Measurements from ENCODE around the gene USP28. TPM values are rescaled to one million over a fixed set of nuclear protein-coding genes. Genes with fewer than 3 reads are reported as not detected.
"Not testable (repeated sequence)": the region's sequence is repeated elsewhere in the genome, so short reads cannot be mapped to it uniquely, and the experiment has no call there.

USP28 gene, protein sequence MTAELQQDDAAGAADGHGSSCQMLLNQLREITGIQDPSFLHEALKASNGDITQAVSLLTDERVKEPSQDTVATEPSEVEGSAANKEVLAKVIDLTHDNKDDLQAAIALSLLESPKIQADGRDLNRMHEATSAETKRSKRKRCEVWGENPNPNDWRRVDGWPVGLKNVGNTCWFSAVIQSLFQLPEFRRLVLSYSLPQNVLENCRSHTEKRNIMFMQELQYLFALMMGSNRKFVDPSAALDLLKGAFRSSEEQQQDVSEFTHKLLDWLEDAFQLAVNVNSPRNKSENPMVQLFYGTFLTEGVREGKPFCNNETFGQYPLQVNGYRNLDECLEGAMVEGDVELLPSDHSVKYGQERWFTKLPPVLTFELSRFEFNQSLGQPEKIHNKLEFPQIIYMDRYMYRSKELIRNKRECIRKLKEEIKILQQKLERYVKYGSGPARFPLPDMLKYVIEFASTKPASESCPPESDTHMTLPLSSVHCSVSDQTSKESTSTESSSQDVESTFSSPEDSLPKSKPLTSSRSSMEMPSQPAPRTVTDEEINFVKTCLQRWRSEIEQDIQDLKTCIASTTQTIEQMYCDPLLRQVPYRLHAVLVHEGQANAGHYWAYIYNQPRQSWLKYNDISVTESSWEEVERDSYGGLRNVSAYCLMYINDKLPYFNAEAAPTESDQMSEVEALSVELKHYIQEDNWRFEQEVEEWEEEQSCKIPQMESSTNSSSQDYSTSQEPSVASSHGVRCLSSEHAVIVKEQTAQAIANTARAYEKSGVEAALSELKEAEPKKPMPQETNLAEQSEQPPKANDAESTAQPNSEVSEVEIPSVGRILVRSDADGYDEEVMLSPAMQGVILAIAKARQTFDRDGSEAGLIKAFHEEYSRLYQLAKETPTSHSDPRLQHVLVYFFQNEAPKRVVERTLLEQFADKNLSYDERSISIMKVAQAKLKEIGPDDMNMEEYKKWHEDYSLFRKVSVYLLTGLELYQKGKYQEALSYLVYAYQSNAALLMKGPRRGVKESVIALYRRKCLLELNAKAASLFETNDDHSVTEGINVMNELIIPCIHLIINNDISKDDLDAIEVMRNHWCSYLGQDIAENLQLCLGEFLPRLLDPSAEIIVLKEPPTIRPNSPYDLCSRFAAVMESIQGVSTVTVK
- 10 to 100 TPM; 29.3 to 54.9 (median 46.7) TPM for polyA plus RNA-seq (ENCODE audit: insufficient read depth in 1 of 5, insufficient read length in 5 of 5, low replicate concordance in 1 of 5)
- long read RNA-seq, donor 1, partial matches to known transcripts = 0 of 1 reads
- long read RNA-seq, donor 1, other reads (novel, unspliced or antisense) = 0 of 1 reads
- long read RNA-seq, donor 2, partial matches to known transcripts = 0 of 1 reads
- long read RNA-seq, donor 2, other reads (novel, unspliced or antisense) = 0 of 1 reads
- long read RNA-seq, donor 3 = 0 reads
- long read RNA-seq, donor 4 = 0 reads
- long read RNA-seq, donor 5, partial matches to known transcripts = 0 of 2 reads
- long read RNA-seq, donor 5, other reads (novel, unspliced or antisense) = 0 of 2 reads
- long read RNA-seq, donor 6 = 0 reads
- long read RNA-seq, donor 7, partial matches to known transcripts = 0 of 2 reads
- long read RNA-seq, donor 7, other reads (novel, unspliced or antisense) = 0 of 2 reads
- long read RNA-seq, donor 8, partial matches to known transcripts = 0 of 1 reads
- long read RNA-seq, donor 8, other reads (novel, unspliced or antisense) = 0 of 1 reads

DNA sequence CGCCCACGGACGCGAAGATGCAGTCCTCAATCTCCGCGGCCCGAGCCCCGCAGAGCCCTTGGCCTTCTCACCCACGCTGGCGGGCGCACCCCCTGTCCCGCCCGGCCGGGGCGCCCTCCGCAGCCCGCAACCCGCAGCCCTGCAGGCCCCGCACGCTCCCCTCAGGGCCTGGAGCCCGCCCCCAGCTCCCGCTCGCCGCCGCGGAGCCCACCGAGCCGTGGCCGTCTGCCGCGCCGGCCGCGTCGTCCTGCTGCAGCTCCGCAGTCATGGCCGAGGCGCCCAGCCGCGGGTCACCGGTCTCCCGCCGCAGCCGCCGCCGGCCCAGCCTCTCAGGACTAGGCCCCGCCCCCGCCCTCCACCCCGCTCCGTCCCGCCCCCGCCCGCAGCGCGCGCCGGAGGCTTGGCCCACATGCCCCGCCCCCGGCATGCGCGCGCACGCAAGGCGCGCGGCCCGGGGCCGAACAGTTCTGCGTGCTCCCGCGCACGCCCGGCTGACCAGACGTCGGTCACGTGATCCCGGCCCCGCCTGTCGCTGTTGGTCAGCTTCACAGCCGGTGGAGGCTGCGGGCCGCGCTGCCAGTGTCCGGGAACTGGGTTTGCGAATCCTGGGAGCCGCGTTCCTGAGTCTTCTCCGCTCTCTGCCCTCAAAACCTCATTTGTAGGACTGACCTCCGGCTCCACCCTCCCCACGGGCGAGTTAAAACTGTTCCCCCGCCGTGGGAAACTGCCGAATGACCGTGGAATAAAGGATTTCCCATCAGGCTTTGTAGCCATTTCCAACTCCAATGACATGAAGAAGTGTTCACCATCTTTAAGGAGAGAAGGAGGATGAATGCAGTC lies at the start of gene USP28:
USP28 (minus strand) TSS at position 339 of the 840 bp plus-strand sequence; CDS start at position 268, 71 bp downstream.
- peak; percentile 98 for DNase-seq

DNA sequence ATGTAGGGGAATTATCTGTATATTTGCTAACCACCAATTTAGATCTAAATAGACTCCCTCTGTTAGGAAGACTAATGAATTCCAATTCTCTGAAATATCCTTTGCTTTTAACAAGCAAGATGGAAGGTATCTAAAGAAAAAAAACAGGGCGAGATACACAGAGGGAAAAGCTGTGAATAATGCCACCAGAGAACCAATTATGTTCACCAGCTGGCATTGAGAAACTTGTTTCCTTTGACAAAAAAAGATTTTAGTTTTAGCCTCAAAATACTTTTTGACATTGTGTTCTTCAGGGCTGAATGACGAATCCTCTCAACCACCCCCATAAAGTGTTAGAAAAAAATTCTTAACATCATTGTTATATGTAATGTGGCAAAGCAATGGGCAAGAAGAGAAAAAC lies 48.2 kb upstream of the USP28 start:
- DNase-seq = no peak

DNA sequence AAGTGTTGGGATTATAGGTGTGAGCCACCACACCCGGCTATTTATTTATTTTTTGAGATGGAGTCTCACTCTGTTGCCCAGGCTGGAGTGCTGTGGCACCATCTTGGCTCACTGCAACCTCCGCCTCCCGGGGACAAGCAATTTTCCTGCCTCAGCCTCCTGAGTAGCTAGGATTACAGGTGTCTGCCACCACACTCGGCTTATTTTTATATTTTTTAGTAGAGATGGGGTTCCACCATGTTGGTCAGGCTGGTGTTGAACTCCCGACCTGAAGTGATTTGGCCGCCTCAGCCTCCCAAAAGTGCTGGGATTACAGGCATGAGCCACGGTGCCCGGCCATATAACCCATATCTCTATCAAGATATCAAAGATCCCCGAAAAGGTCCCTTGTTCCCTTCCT lies 36.1 kb upstream of the USP28 start:
- DNase-seq = not testable (repeated sequence)

DNA sequence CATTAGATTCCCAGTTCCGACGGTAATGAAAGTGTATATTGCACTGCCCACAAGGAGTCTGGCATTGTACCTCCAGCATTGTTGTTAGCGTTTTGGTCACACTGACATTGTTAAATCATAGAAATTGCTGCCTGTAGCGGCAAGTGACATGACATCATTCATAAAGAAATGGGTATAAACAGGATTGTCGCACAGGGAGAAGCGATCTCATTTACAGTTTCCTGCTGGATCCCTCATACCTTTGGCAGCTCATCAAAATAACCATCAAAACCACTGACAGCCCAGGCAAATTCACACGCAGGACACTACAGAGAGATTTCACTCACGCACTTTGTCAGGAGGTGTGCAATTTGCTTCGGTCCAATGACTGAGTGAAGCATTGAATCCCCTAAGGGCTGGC lies 32.7 kb upstream of the USP28 start:
- DNase-seq = no peak

DNA sequence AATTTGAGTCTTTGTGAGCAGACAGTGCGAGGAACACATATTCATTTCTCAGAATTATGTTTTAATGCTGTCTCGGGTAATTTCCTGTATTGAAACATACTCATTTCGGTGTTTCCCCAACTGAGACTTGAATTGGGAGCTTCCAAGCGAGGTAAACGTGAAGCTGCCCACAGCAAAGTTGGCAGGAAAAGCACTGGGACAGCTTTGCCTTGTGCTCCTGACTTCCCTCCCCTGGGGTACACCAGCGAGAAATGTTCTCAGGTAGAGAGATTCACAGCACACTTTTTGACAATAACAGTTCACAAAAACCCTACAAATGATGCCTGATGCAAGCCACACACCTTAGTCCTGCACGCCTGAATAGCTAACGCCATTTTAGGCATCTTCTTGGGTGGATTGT lies 32.3 kb upstream of the USP28 start:
- no peak for DNase-seq

DNA sequence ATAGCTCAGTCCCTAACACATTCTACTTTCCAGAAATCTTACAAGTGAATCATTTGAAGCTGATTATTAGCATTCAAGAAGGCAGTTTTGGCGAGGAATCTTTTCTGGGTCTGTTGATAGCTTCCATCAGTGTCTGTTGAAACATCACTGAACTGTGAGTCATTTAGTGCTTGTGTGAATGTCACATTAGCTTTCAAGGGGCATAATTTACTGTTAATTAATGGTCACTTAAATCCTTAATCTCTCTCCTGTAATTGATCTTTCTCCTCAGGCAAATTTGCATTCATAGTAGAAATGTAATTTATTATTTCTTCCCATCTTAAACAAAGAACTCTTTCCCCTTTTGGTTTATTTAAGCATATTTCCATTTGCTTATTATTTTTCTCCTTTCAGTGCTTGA lies 31.8 kb upstream of the USP28 start:
- no peak for DNase-seq

DNA sequence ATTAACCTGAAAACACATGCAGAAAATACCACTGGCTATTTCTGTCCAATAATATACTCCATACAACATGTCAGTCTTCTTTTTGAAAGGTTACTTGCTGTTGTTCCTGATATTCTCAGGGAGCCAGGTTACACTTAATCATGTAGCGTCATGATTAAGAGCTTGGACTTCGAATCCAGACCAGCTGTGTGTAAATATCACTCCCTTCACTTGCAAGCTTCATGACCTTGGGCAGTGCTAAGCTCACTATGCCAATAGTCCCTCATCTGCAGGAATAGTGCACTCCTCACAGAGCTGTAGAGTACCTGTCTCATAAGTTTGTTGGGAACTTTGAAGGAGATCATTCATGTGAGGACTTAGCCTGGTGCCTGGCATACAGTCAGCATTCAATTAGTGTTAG lies 31.1 kb upstream of the USP28 start:
- no peak for DNase-seq

DNA sequence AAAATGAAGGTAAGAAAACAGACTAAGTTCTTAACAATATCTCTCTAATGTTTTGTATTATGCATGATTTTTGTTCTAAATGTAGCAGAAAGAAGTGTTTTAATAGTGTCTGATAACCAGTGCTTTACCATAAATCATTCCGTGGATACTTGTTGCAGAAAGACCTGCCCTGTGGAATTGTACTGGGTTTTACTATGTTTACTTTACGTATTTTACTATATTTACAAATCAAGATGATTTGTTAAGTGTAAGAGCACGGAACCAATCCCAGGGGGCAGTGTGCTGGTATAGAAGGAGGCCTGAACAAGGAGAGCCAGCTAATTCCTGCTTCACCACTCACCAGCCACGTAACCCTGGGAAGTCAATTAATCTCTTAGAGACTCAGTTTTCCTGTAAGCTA lies 30.7 kb upstream of the USP28 start:
- DNase-seq = no peak

DNA sequence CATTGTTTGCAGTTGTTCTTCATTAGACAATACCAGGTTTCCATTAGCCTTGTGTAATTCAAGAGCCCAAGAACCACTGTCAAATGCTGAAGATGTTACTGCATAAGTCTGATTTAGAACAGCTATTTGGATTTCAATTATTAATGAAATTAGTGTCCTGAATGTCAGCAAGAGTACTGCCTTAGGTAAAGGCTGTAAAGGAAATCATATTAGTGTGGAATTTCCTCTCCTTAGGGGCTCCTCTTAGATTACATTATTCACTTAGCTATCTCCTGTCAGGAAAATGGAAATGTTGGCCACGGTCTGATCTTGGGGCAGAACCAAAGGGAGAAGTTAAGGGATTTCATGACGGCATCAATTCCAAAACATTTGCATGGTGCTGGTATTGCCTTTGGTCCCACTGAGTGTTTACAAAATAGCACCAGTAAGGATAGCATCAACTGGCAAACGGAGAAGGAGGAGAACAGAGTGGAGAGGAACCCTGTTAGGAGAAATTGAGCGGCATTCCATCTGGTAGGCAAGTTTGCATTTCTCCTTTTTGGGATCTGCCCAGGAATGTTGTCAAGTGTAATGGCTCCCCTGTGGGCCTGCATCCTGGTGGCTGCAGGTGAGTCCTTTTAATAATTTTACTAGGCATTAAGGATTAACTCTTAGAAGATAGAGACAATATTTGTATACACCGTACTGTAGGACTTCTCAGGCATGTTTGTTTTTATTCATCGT lies 29.2 kb upstream of the USP28 start, which contains the start of gene HTR3B:
HTR3B (plus strand) TSS at position 418 of the 723 bp plus-strand sequence; CDS start at position 556, 138 bp downstream.
- DNase-seq = no peak

DNA sequence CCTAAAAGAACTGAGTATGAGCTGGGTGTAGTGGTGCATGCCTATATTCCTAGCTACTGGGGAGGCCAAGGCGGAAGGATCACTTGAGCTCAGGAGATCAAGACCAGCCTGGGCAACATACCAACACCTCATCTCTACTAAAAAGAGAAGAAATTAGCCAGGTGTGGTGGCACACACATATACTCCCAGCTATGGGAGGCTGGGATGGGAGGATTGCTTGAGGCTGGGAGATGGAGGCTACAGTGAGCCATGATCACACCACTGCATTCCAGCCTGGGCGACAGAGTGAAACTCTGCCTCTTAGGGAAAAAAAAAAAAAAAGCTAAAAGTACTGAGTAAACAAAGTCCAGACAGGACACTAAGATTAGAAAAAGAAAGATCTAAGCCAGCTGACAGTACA lies 25.8 kb upstream of the USP28 start:
- no peak for DNase-seq

DNA sequence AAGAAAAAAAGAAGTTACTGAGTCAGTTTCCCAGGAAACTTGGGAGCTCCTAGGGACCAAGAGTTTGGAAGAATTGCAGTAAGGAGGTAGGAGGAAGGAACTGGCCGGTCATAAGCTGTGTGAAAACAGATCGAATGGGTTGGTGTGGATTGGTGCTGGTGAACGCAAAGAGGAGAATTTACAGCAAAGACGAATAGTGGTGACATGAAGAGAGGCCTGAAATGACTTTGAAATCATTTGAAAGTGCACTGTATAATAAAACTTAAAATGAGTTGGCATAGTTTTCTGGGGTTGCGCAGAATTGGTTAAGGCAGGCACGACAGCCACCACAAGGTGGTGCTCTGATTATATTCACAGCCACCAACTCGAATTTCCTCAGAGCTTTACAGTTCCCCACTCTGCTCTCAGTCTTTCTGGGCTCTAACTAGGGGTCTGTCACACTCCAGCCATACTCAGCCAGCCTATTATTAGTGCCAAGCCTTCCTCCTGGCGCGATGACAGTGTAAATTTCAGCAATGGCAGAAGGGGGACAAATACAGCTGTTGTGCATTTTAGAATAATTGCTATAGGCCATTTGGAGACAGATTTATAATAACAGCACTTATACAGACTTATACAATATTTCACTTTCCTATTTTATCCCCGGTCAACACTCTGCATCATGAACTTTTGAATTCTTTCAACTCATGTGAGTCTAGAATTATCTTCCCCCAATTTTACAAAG lies 20.9 kb upstream of the USP28 start:
- DNase-seq = peak in 1 of 2 donors; percentile 29

DNA sequence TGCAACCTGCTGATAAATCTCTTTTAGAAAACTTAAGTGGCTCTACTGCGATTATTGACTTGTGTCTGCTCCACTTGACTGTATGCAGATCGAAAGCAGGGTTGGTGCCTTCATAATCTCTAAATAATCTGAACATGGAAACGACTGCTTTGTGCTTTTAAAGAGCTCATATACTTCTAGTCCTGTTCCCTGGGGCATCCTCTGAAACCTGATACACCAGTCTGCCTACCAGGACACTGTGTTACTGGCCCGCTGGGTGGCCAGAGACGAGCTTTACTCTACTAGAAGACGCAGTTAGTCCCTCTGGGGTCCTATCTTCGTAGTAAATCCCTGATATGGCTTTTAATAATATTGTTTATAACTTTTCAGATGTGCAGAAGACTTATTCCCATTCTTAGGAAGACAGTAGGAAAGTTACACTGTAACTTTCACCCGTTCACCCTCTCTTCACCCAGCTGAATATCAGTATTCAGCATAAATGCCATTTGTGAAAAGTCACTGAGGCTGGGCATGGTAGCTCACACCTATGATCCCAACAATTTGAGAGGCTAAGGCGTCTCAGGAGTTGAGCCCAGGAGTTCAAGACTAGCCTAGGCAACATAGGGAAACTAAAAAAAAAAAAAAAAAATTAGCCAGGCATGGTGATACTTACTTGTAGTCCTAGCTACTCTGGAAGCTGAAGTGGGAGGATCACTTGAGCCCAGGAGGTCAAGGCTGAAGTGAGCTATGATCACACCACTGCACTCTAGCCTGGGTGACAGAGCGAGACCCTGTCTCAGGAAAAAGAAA lies 20.2 kb upstream of the USP28 start:
- DNase-seq = no peak

DNA sequence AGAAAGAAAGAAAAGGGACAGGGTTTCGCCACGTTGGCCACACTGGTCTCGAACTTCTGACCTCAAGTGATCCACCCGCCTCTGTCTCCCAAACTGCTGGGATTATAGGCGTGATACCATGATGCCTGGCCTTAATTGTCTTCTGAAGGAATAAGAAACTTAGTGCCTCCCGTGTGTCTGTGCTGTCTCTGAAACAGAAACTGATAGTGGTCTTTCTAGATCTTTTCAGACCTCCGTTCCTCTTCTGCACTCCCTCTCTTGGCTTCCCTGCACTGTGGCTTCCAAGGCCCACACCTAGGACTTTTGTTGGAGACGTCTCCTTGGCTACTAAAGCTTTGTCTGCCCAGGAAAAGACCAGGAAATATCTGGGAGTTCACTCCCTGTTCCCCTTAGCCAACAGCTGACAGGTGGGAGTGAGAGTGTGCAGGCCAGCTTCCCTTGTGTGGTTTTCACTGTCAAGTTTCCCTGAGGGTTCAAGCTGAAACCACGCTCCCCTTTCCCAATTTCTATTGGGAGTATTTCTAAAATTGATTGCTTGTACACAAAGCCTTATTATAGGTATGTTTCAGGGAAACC lies 19.1 kb upstream of the USP28 start:
- DNase-seq = no peak

DNA sequence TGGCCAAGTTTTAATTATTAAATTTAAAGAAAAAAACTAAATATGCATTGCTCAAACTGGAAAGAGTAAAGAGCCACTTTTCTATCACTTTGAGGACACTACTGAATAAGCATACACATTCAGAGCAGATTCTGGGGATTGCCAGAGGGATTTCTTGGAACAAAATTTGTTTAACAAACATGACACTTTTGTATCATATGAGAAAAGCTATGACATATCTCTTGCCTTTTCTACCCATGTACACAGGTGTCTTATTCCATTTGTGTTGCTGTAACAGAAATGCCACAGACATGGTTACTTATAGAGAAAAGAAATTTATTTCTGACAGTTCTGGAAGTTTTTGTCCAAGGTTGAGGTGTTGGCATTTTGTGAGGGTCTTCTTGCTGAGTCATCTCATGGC lies 13.5 kb upstream of the USP28 start:
- DNase-seq = no peak

DNA sequence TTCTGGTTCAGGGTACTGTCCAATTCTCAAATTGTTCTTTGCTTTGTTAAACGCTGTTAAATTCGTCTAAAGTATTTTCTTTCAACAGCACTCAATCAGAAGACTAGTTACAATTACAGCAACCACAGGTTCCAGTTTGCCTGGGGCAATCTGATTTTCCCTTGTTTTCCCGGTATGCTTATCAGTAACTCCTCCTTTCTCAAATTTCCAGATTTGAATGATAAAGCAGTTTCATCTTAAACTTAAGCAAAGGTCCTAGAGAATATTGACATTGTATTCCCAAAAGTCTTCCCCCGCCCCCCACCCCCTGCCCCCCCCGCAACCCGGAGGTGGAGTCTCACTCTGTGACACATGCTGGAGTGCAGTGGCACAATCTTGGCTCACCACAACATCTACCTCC lies 10.5 kb upstream of the USP28 start:
- no peak for DNase-seq

DNA sequence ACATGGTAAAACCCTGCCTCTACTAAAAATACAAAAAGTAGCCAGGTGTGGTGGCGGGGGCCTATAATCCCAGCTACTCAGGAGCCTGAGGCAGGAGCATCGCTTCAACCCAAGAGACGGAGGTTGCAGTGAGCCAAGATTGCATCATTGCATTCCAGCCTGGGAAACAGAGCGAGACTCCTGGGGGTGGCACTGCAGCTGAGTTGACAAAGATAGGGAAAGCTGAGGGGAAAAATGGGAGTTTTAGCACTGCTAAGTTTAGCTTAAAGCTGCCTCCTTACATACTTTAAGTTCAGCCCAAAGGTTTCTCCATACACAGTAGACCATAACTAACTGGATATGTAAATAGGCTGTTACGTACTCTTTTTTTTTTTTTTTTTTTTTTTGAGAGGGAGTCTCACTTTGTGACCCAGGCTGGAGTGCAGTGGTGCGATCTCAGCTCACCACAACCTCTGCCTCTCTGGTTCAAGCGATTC lies 9.0 kb upstream of the USP28 start:
- DNase-seq = no peak

DNA sequence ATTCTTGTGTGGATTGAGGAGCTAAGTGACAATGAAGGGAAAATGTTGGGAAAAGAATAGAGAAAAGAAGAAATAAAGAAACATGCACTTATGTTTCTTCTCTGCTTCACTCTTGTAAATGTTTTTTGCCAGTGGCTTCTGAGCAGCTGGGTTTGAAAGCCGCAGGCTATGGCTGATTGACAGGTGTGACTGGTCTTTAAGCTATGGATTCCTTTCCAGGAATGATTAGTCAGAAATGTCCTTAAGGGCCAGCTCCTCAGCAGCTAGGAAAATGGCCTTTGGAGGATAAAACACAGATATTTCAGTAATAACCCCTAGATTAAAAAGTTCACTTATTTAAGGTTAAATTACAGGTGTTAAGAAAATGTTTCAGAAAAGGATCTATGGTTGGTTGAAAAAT lies 6.5 kb upstream of the USP28 start:
- no peak for DNase-seq

Measured in right lung (tissue), 10 donors.